Cardiac septum (tissue), 1 donor: ENCODE results near the gene TMEM232. TPM values are rescaled to one million over a fixed set of nuclear protein-coding genes. Genes with fewer than 3 reads are reported as not detected.

Experiments used
- microRNA-seq: library from miRNA; unstranded; fragments of <30 nt; microRNA quantifications from one replicate; pipeline ENCODE4 v1.2.0, GENCODE V29; 2020
- total RNA-seq: library from RNA; stranded (reverse); fragmentation: NEBNext Ultra II Directional; extraction: Animal tissue kit (Norgen Biotek cat#: 25700); gene quantifications from one replicate; pipeline ENCODE4 v1.2.1, GENCODE V29; 2021
- donor health status: DM: no; HTN: no; CAD: no.

TMEM232 gene
- total RNA-seq, 1 donor from 2014 or later: 1.7 TPM

Small RNAs within 50 kb of the gene (microRNA-seq; reads per million reads assigned to microRNA genes)
- not detected for gene MIR548F3

Other genes starting within 250 kb of the TMEM232 start
- 48.0 TPM for gene SLC25A46, start 12.3 kb upstream of the TMEM232 start, total RNA-seq